GM18526 (cell line): Measurements from ENCODE around the gene TDP1.

Experiments
- POLR2A ChIP-seq: IDR thresholded peaks from 3 replicates; pipeline ENCODE4 v1.6.1; 2011; ENCODE audit not compliant: insufficient read length; ENCODE audit errors: extremely low read depth

TDP1 gene

DNA sequence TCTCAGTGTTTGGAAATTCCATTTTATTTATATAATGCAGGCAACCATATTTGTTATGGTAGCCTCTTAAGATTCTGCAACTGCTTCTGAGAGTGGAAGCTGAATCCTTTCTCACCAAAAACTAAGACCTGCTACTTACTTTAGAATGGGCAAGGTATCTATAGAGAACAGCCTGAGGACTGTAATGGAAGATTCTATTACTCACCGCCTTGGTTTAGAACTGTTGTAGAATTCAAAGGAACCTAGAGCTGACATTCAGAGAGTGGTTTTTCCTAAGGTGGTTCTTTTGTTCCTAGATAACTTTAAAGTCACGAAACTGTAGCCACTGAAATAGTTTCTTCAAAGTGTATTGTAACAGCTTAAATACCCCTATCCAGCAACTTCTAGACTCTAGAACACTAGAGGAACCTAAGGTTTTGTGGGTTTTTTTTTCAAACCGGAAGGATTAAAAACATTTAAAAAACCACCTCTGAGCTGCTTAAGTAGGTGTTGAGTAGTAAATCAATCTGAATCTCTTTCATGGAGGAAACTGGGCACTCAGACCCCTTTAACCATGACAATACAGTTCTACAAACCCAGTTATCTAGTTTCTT, 4.2 kb downstream of the TDP1 start:
- no peak for TF ChIP-seq POLR2A

DNA sequence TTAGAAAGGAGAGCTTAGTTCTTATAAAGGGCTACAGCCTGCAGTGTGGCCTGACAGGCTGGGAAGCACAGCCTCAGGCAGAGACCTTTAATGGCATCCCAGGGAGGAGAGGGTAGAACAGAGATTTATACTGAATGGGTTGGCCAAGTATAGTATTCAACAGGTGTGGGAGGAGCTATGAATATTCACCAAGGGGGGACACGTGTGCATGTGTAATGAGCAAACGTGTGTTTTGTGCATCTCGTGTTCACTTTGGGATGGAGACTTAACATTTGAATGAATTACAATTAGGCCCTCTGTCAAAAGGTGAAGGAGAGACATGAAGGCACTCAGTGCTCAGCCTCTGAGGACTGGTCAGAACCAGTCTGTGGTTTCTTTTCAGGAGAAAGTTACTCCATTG, 5.2 kb downstream of the TDP1 start:
- TF ChIP-seq POLR2A, result no peak

DNA sequence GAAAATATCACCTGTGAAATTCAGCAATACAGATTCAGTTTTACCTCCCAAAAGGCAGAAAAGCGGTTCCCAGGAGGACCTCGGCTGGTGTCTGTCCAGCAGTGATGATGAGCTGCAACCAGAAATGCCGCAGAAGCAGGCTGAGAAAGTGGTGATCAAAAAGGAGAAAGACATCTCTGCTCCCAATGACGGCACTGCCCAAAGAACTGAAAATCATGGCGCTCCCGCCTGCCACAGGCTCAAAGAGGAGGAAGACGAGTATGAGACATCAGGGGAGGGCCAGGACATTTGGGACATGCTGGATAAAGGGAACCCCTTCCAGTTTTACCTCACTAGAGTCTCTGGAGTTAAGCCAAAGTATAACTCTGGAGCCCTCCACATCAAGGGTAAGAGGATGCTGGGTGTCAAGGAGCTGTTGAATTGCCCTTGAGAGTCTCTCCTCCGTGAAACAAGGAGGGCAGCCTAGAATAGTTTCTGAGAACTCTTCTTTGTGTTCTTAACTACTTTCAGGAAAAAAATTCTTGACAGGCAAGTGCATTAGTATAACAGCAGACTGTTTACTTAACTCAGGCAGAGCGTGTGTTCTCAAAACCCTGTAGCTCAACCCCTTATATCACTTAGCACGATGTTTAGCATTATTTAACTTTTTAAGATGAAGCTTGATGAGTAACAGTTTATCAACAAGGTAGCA, 7.7 kb downstream of the TDP1 start:
- no peak for TF ChIP-seq POLR2A

DNA sequence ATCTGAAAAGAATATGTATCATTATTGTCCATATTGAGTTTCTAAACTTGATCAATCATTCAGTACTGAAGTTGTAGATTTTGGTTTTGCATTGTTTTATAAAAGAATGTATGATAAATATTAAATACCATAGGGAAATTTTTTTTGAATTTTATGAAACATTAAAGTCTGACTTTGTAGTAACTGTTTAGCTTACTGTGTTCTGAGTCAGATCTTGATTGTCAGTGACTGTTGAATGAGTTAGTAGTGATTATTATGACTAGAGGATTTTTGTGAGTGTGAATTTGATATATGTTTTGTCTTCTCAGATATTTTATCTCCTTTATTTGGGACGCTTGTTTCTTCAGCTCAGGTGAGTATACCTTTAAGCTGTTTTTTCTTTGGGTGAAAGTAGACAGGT, 10.1 kb downstream of the TDP1 start:
- TF ChIP-seq POLR2A, result no peak

DNA sequence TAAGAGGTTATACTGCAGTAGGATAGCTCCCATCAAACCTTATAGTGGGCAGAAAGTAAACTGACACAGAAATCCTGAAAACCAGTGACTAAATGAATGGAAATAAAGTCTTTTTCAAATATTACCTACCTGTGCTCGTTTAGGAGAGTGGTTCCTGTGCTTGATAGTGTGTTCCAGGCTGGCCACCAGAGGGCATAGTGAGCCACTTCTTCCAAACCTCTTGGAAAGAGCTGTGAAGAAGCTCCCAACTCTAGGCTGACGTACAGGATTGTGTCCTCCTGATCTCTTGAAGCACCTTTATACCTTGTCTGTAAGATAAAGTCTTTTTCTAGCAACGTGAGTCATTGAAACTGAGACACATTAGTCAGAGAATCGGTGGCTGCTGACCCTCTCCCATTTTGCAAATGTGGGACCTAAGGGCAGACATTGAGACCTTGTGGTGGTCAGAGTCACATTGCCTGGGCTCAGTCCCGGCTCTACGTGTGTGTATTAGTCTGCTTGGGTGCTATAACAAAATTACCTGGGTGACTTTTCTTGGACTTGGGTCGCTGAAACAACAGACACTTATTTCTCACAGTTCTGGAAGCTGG, 17.6 kb downstream of the TDP1 start:
- no peak for TF ChIP-seq POLR2A

DNA sequence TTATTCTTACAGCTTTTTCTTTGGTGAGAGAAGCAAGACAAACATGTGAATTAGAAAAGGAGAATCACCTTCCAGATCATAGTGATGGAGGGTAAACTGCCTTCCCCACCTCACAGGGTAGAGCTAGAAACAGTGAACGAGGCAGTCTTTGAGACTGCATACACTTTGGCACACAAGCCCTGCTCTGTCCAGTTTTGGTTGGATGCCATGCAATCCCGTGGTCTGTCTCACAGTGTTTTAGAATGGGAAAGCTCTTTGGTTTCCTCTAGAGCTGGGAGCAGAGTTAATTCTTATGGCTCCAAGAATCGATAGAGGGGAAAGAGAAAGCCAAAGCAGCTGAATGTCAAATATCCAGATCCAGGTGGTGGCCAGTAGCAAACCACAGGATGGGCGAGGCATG, 21.9 kb downstream of the TDP1 start:
- TF ChIP-seq POLR2A, result no peak

DNA sequence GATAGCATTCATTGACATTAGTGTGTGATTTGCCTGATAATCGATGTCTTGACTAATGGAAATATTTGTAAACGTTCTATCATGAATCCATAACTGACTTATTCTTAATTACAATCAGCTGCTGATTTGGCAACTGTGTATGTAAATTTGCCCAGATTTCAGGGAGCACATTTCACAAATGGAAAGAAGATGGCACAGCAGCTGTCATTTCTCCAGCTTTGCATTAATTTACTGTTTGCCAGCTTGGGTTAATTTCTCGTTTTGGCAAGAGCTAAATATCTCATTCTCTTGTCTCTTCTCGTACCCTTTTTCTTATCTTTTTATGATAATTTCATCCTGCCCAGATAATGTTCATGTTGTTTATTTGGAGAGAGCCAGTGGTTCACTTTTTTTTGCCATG, 22.9 kb downstream of the TDP1 start:
- TF ChIP-seq POLR2A, result no peak

DNA sequence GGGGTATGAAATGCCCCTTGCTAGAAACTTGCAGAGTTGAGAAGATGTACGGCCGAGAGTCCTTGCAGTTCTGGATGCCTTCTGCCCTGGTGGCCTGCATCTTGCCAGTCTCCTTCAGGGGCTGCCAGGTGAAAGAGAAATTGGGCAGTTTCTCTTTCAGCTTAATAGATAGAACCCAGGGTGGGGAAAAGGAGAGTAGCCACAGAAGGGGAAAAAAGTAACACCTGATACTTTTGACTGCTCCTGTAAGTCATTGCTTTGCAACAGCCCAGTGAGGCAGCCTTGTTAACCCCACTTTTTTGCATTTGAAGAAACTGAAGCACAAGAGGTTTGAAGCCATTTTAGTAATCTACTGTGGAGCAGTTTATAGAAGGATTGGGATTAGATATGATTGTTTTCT, 27.6 kb downstream of the TDP1 start:
- no peak for TF ChIP-seq POLR2A

DNA sequence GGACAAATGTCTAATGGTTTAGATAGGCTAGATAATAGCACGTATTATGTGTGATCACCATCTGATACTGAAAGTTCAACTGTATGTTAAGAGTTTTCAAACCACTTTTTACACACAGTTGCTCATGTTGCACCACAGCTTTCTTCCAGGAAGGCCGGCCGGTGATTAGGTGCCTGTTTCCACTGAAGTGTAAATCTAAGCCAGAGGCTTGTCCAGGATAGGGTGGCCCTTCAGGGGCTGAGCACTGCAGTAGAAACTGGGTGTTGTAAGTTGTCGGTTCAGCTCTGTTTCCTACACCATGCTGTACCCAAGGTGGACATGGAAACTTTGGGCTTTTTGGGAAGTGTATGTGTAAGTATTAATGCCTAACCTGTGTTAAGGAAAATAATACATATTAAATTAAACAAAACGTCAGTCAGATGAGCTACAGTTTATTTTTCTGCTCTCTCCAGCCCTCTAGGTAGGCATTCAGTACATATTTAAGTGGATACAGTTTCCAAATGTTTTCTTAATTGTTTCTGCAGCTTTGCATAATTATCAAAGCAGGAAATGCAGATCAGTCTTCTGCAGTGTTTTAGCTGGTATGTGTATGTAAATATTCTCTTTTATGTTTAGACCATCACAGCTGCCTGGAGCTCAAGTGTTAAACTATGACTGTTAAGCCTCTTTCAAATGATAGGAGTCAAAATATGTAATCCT, 30.9 kb downstream of the TDP1 start:
- no peak for TF ChIP-seq POLR2A

DNA sequence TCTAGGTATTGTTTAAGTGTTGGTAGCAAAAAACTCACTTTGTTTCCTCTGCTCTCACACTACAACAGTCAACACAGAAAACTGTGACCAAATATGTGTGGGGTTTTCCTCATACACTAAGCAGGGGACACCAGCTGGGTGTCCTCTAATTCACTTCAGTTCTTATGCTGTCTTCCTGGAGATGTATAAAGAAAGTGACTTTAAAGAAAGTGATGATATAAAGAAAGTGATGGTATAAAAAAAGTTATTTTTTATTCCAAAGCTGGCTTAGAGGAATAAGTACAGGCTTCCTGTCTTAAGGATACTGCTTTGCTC, 31.4 kb downstream of the TDP1 start:
- no peak for TF ChIP-seq POLR2A

DNA sequence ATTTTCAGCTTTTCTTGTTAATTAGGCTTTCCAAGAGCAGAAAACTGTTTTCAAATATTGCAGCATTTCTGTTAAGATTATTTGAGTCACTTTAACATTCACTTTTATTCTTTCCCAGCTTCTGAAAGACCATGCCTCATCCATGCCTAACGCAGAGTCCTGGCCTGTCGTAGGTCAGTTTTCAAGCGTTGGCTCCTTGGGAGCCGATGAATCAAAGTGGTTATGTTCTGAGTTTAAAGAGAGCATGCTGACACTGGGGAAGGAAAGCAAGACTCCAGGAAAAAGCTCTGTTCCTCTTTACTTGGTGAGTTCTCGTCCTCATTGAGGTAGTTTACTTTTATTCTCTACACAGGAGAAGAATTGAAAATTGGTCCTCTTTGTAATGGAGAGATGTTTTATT, 33.1 kb downstream of the TDP1 start:
- TF ChIP-seq POLR2A, result no peak

DNA sequence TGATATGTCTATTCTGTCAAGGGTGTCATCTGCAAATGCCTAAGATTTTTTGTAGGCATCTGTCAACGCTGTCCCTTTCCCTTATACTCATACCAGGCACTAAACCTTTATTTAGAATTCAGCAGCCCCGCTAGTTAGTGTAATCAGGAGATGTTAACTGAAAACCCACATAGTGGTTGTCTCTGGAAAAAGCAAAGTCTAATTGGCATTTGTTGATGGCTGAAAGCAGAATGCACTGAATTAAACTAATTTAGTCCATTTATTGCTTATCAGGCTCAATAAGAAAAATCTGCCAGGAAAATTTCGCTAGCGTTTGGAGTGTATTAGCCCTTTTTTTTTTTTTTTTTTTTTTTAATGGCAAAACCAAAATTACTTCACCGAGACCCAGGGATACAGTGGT, 34.5 kb downstream of the TDP1 start:
- TF ChIP-seq POLR2A, result no peak

DNA sequence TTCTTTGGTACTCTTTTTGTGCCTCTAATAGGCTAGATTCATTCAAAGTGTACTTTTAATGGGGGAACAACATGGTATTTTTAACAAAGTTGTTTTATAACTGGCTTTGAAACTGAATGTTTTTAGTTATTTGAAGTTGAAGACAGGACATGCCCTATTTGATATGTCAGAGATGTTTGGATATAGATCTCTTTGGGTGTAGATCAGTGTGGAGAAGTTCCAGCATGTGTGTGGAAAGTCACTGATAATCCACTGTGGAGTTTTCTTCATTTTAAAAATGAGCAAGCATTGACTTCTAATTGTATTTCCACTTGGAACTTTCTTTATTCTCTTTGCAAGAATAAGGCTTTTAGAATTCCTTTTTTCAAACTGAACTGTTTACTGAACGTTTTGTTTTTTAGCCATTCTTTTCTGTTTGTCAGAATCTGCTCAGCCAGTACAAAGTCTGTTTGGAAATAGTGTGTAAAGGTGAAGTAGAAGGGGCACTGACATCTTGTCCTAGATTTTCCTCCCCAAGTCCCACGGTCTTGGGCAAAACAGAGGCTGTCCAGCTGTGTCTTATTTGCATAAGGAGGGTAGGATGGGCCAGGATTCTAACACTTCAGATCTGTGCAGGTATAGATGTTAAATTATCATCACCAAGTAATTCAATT, 35.0 kb downstream of the TDP1 start:
- no peak for TF ChIP-seq POLR2A

DNA sequence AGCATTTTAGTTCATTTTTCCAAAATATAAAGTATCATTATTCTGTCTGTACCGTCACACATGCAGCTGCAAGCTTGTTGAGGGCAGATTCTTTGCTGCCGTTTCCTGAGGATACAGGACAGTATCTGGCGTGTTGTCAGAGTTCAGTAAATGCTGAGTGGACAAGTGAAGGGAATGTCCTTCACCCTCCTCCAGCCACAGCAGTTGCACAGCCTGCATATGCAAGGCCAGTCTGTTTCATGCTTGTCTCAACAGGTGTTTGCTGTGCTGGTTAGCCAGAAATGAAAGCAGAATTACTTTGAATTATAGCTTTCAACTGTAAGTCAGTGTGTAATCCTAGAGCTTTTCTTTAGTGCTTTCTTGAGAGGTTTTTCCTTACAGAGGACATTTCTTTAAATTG, 36.5 kb downstream of the TDP1 start:
- TF ChIP-seq POLR2A, result no peak

DNA sequence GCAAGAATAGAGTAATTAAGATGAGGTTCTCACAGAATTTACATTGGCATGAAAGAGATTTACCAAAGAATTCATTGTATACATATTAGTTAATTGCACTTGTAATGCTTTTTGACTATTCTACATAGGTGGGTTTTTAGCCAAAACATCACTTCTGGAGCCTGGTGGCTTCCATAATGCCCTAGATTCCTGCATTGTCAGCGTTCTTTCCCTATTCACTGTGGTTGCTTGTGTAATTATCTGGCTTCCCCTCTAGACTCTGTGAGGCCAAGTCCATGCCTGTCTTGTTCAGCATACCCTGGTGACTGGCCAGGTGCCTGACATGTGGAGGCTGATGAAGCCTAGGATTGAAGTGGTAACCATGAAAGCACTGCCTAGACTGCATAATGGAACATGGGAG, 41.2 kb downstream of the TDP1 start:
- no peak for TF ChIP-seq POLR2A

DNA sequence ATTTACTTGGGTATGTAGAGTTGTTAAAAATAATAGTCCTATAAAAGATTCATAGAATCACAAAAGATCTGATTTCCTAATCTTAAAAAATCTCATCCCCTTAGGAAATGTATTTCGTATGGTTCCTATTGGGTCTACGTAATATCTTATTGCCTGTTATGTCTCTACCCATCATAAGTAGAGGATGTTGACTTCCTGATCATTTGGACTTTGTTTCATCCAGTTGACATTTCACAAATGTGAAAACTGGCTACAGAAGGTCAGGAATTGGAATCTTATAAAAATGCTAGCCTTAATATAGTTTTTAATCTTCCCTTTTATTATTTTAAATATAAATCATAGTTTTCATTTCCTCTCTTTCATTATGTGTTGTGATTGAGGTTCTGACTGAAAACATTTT, 45.2 kb downstream of the TDP1 start:
- no peak for TF ChIP-seq POLR2A
